ENCODE measurements around the gene CAMK2D.

GRCh38 chr4:113638562-113638832 is 123.0 kb downstream of the CAMK2D start:
- TF ChIP-seq SMC3 (IDR thresholded peaks at IDR 0.05) (no peak), POLR2A (IDR thresholded peaks at IDR 0.05; ENCODE audit: low read length) (no peak), EP300 (IDR thresholded peaks at IDR 0.05) (no peak)
- TF ChIP-seq, protein P1, sequence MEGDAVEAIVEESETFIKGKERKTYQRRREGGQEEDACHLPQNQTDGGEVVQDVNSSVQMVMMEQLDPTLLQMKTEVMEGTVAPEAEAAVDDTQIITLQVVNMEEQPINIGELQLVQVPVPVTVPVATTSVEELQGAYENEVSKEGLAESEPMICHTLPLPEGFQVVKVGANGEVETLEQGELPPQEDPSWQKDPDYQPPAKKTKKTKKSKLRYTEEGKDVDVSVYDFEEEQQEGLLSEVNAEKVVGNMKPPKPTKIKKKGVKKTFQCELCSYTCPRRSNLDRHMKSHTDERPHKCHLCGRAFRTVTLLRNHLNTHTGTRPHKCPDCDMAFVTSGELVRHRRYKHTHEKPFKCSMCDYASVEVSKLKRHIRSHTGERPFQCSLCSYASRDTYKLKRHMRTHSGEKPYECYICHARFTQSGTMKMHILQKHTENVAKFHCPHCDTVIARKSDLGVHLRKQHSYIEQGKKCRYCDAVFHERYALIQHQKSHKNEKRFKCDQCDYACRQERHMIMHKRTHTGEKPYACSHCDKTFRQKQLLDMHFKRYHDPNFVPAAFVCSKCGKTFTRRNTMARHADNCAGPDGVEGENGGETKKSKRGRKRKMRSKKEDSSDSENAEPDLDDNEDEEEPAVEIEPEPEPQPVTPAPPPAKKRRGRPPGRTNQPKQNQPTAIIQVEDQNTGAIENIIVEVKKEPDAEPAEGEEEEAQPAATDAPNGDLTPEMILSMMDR (IDR thresholded peaks at IDR 0.05), result no peak

All from A549 (cell line).